Kidney epithelial cell (primary cell): ENCODE data around the gene OTUD3. TPM values are rescaled to one million over a fixed set of nuclear protein-coding genes. Genes with fewer than 3 reads are reported as not detected.

Experiments
- DNase-seq: peaks from one replicate; pipeline ENCODE4 v3.0.0-alpha.2; 2010; ENCODE audit warnings: low read depth
- H3K27me3 ChIP-seq: 2 replicates; pipeline ENCODE4 v1.6.0; 2011; ENCODE audit warnings: low read length; ENCODE audit not compliant: control insufficient read depth, insufficient read depth
- H3K36me3 ChIP-seq: 2 replicates; pipeline ENCODE4 v1.5.1; 2011; ENCODE audit warnings: low read length; ENCODE audit not compliant: control insufficient read depth, insufficient read depth
- H3K4me3 ChIP-seq: 2 replicates; pipeline ENCODE4 v1.5.1; 2011; ENCODE audit warnings: low read depth, mild to moderate bottlenecking, control low read depth, low read length
- CTCF ChIP-seq: IDR thresholded peaks from 2 replicates; pipeline ENCODE4 v1.5.1; 2011; ENCODE audit warnings: mild to moderate bottlenecking, moderate library complexity, low read length, control low read depth, inconsistent platforms; ENCODE audit not compliant: insufficient read depth, poor library complexity, severe bottlenecking
- total RNA-seq: library from RNA; depleted of rRNA; stranded (reverse); fragments of >200 nt; gene quantifications from 2 replicates; pipeline ENCODE4 v1.2.3, GENCODE V29; 2015

Gene OTUD3
- 8.0 and 8.4 TPM in 2 replicates for total RNA-seq

GRCh38 chr1:19882111-19883071, at the start of gene OTUD3:
Gene OTUD3 (plus strand): TSS chr1:19882395. CDS start chr1:19882514, 119 bp downstream.
- Histone ChIP-seq H3K27me3 (peaks cover under 1% of the 10 kb centered on the region), H3K4me3 (peak within 1 kb of the TSS; percentile 78), H3K36me3 (no peaks in the 10 kb centered on the region)
- peak; percentile 87 for TF ChIP-seq CTCF
- DNase-seq, result peak; percentile 89

- no peaks in the 10 kb centered on the region for H3K27me3 ChIP-seq
- TF ChIP-seq CTCF, result no peak
- DNase-seq, result no peak
- H3K4me3 ChIP-seq, result no peak overlapping the region
- no peaks in the 10 kb centered on the region for H3K36me3 ChIP-seq
Measured at GRCh38 chr1:19835578-19835977, 46.6 kb upstream of the OTUD3 start.

GRCh38 chr1:19837866-19838265, 44.3 kb upstream of the OTUD3 start:
- Histone ChIP-seq H3K36me3 (no peaks in the 10 kb centered on the region), H3K27me3 (no peaks in the 10 kb centered on the region), H3K4me3 (no peak overlapping the region)
- TF ChIP-seq CTCF, result no peak
- DNase-seq, result no peak

GRCh38 chr1:19840228-19840627, 42.0 kb upstream of the OTUD3 start:
- Histone ChIP-seq H3K27me3 (no peaks in the 10 kb centered on the region), H3K4me3 (no peak overlapping the region), H3K36me3 (no peaks in the 10 kb centered on the region)
- TF ChIP-seq CTCF, result no peak
- no peak for DNase-seq

GRCh38 chr1:19844731-19845495, 37.3 kb upstream of the OTUD3 start:
- TF ChIP-seq CTCF, result no peak
- no peaks in the 10 kb centered on the region for H3K36me3 ChIP-seq
- no peaks in the 10 kb centered on the region for H3K27me3 ChIP-seq
- no peak for DNase-seq
- H3K4me3 ChIP-seq, result no peak overlapping the region
